ENCODE measurements around the gene DNAH10.

The DNAH10 gene

GRCh38 chr12:123931686-123932321 is 169.7 kb downstream of the DNAH10 start:
- no peak for DNase-seq (ENCODE audit: low read depth in 1 of 2, low spot score in 1 of 2)

- no peak for DNase-seq (ENCODE audit: low read depth in 1 of 2, low spot score in 1 of 2)
These were observed 171.1 kb downstream of the DNAH10 start for GRCh38 chr12:123933214-123933613.

- no peak for DNase-seq (ENCODE audit: low read depth in 1 of 2, low spot score in 1 of 2)
These were observed 172.0 kb downstream of the DNAH10 start for GRCh38 chr12:123934016-123934620.

- DNase-seq (ENCODE audit: low read depth in 1 of 2, low spot score in 1 of 2), result no peak
These were observed 172.7 kb downstream of the DNAH10 start for GRCh38 chr12:123934829-123935228.

- no peak for DNase-seq (ENCODE audit: low read depth in 1 of 2, low spot score in 1 of 2)
These were observed 173.9 kb downstream of the DNAH10 start for GRCh38 chr12:123935956-123936355.

GRCh38 chr12:123936471-123936870 is 174.4 kb downstream of the DNAH10 start:
- no peak for DNase-seq (ENCODE audit: low read depth in 1 of 2, low spot score in 1 of 2)

GRCh38 chr12:123936956-123937706 is 175.0 kb downstream of the DNAH10 start:
- DNase-seq (ENCODE audit: low read depth in 1 of 2, low spot score in 1 of 2), result no peak

GRCh38 chr12:123937707-123938591 is 175.8 kb downstream of the DNAH10 start:
- peak in 1 of 2 donors; percentile 22 for DNase-seq (ENCODE audit: low read depth in 1 of 2, low spot score in 1 of 2)

- DNase-seq (ENCODE audit: low read depth in 1 of 2, low spot score in 1 of 2), result no peak
These were observed 176.8 kb downstream of the DNAH10 start for GRCh38 chr12:123938679-123939480.

- DNase-seq (ENCODE audit: low read depth in 1 of 2, low spot score in 1 of 2), result no peak
These were observed 177.9 kb downstream of the DNAH10 start for GRCh38 chr12:123939716-123940626.

- DNase-seq (ENCODE audit: low read depth in 1 of 2, low spot score in 1 of 2), result no peak
These were observed 178.5 kb downstream of the DNAH10 start for GRCh38 chr12:123940627-123940966.

GRCh38 chr12:123941000-123941399 is 178.9 kb downstream of the DNAH10 start:
- no peak for DNase-seq (ENCODE audit: low read depth in 1 of 2, low spot score in 1 of 2)

GRCh38 chr12:123941624-123942237 is 179.6 kb downstream of the DNAH10 start:
- DNase-seq (ENCODE audit: low read depth in 1 of 2, low spot score in 1 of 2), result no peak

GRCh38 chr12:123942238-123942653 is 180.1 kb downstream of the DNAH10 start:
- DNase-seq (ENCODE audit: low read depth in 1 of 2, low spot score in 1 of 2), result no peak

- DNase-seq (ENCODE audit: low read depth in 1 of 2, low spot score in 1 of 2), result no peak
These were observed 181.0 kb downstream of the DNAH10 start for GRCh38 chr12:123942911-123943648.

GRCh38 chr12:123943816-123944215 is 181.7 kb downstream of the DNAH10 start:
- DNase-seq (ENCODE audit: low read depth in 1 of 2, low spot score in 1 of 2), result no peak

- no peak for DNase-seq (ENCODE audit: low read depth in 1 of 2, low spot score in 1 of 2)
These were observed 182.6 kb downstream of the DNAH10 start for GRCh38 chr12:123944696-123945095.
